Gastrocnemius medialis (tissue), 4 donors: Measurements from ENCODE around the gene AJAP1.

Experiments
- POLR2A ChIP-seq, 2 donors: fragments of 450-650 bp; IDR thresholded peaks; one replicate each; pipeline ENCODE4 v1.6.1; 2017; ENCODE audit warnings: antibody characterized with exemption in 2 of 2, mild to moderate bottlenecking in 2 of 2, moderate library complexity in 2 of 2
- TF ChIP-seq, protein P1 (sequence below), 5 experiments: fragments of 450-650 bp in 3 of 5; fragments of 200-600 bp in 2 of 5; sonication (generic) in 2 of 5; IDR thresholded peaks in 4 of 5; conservative IDR thresholded peaks in 1 of 5; 1 replicate in 4 of 5; 2 replicates in 1 of 5; pipeline ENCODE4 v1.5.1; 2016 to 2019; ENCODE audit warnings: antibody characterized with exemption in 5 of 5, mild to moderate bottlenecking in 3 of 5, moderate library complexity in 3 of 5

DNA sequence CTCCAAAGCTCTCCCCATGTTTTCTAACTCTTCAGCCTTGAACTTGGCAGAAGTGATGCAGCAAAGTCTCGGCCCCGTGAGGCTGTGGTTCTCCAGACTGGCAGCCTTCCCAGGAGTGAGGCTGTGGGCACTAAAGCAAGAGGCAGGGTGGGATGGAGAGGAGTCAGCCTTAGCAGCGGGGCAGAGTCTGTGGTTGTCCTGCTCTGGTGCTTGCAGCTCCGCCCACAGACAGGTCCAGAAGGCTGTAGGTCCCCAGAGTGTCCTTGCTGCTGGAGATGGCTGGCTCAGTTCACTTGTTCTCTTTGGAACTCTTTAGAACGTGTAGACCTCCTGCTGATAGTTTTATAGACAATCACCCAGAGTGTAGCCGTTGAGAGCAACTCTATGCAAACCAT, 142.6 kb downstream of the AJAP1 start:
- no peak for TF ChIP-seq POLR2A (IDR thresholded peaks at IDR 0.05)
- TF ChIP-seq, protein P1, sequence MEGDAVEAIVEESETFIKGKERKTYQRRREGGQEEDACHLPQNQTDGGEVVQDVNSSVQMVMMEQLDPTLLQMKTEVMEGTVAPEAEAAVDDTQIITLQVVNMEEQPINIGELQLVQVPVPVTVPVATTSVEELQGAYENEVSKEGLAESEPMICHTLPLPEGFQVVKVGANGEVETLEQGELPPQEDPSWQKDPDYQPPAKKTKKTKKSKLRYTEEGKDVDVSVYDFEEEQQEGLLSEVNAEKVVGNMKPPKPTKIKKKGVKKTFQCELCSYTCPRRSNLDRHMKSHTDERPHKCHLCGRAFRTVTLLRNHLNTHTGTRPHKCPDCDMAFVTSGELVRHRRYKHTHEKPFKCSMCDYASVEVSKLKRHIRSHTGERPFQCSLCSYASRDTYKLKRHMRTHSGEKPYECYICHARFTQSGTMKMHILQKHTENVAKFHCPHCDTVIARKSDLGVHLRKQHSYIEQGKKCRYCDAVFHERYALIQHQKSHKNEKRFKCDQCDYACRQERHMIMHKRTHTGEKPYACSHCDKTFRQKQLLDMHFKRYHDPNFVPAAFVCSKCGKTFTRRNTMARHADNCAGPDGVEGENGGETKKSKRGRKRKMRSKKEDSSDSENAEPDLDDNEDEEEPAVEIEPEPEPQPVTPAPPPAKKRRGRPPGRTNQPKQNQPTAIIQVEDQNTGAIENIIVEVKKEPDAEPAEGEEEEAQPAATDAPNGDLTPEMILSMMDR (IDR thresholded peaks at IDR 0.05 in 4 of 5, conservative IDR thresholded peaks at IDR 0.05 in 1 of 5), result no peak
